ENCODE measurements around the gene NRSN2.
"Not testable (repeated sequence)": the region's sequence is repeated elsewhere in the genome, so short reads cannot be mapped to it uniquely, and the experiment has no call there.

Gene NRSN2

DNA sequence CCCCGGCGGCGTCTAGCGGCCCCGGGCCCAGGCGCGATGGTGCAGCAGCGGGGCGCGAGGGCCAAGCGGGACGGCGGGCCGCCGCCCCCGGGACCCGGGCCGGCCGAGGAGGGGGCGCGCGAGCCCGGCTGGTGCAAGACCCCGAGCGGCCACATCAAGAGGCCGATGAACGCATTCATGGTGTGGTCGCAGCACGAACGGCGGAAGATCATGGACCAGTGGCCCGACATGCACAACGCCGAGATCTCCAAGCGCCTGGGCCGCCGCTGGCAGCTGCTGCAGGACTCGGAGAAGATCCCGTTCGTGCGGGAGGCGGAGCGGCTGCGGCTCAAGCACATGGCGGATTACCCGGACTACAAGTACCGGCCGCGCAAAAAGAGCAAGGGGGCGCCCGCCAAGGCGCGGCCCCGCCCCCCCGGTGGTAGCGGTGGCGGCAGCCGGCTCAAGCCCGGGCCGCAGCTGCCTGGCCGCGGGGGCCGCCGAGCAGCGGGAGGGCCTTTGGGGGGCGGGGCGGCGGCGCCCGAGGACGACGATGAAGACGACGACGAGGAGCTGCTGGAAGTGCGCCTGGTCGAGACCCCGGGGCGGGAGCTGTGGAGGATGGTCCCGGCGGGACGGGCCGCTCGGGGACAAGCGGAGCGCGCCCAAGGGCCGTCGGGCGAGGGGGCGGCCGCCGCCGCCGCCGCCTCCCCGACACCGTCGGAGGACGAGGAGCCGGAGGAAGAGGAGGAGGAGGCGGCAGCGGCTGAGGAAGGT is 20.8 kb upstream of the NRSN2 start:
- peak; percentile 47 for DNase-seq

DNA sequence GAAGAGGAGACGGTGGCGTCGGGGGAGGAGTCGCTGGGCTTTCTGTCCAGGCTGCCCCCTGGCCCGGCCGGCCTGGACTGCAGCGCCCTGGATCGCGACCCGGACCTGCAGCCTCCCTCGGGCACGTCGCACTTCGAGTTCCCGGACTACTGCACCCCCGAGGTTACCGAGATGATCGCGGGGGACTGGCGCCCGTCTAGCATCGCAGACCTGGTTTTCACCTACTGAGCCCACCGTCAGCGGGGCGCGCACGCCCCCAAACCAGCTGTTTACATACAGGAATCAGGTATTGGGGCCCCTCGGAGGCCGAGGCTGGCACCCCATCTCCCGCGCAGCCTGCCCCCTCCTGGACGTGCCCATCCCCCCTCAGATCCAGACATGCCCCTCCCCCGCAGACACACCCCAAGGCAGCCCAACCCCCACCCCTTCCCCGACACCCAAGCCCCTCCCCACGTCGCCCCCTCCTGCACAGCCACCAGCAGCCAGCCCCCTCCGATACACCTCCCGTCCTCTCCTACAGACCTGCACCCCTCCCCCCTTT is 20.2 kb upstream of the NRSN2 start:
- DNase-seq: no peak

DNA sequence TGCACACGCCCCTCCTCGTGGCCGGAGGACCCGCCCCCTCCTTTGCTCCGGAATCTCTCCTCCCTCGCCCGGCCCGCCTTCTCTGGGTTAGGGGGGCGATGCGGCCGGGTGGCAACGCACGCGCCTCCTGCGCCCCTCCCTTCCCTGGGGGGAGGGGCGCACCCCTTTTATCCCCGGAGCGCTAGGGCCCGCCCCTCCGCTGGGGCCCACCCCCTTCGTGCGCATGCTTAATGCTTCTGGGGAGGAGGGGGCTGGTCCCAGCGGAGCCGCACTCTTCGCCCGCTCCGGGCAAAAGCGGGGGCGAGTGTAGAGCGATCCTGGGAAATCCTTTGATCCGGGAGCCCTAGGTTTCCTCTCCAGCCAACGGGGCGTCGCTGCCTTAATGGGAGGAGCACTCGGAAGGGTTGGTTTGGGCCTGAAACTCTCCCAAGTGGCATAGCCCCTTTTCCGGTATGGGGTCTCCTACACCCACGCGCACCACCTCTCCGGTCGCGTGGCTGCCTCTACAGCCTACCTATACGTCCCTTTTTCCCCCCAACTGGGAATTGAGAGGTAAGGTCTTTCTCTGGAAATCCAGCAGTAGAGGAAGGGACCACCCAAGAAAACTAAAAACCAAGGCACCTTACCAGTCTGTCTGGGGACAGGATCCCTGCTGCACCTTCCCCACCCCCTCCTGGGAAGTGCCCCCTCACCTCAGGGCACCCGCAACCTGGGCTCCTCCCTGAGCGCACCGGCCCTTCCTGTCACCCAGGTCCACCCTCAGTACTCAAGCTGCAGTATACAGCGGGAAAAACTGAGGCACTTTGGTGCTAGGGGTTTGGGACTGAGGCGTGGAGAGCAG is 19.5 kb upstream of the NRSN2 start:
- DNase-seq: peak; percentile 59

- no peak for DNase-seq
These were observed 18.6 kb upstream of the NRSN2 start for GRCh38 chr20:328027-328974.

- no peak for DNase-seq
These were observed 17.8 kb upstream of the NRSN2 start for GRCh38 chr20:328975-329695.

DNA sequence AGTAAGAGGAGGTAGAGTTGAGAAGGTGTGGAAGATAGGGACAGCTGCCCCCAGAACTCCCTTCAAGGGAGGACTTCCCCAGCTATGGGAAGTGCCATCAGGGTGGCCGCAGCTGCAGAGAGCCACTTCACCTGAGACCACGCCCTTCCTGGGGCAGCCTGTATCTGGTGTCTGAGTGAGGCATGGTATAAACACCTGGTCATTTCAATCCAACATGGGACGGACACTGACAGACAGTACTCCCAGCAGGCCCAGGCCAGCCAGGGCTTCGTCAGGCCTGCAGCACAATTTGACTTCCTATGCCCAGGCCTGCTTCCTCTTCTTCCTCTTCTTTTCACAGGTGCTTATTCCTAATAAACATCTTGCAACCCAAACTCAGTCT is 17.1 kb upstream of the NRSN2 start:
- no peak for DNase-seq

DNA sequence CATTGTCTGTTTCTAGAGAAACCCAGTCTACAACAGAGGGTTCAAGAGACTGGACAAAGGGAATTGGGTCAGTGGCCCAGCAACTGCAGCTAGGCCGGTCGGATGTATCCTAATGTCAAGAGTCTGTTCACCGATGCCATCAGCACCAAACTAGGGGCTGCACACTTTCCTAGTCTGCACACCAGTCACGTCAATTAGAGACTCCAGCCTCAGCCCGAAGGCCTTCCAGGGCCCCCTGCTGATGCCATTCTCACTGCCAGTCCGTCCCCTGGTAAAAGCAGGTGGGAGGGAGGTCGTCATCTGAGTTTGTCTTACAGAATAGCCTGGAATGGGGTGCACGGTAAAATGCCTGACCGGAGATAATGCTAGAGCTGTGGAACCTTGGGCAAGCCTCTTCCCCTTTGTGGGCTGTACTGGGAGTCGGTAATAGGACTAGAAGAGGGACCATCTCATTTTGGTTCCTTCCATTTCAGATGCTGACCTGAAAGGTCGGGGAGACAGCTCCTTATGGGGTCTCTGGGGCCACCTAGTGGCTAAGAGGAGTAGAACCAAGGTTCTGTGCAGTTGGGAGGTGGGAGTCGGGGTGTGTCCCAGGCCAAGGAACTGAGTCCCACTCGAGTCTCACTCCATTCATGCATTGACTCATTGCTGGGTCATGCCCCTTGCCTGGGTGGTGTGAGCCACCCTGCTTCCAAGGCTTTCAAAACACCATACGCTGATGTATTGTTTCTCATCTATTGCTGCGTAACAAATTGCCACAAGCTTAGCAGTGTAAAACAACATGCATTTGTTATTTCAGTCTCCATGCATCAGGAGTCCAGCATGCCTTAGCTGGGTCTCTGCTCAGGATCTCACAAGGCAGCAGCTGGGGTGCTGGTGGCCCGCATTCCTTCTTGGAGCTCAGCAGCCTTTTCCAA is 16.4 kb upstream of the NRSN2 start:
- peak; percentile 68 for DNase-seq

- no peak for DNase-seq
These were observed 12.3 kb upstream of the NRSN2 start for GRCh38 chr20:334578-334977.

- not testable (repeated sequence) for DNase-seq
These were observed 10.9 kb upstream of the NRSN2 start for GRCh38 chr20:336040-336439.

- peak; percentile 63 for DNase-seq
These were observed 5.2 kb upstream of the NRSN2 start for GRCh38 chr20:341682-342081.

DNA sequence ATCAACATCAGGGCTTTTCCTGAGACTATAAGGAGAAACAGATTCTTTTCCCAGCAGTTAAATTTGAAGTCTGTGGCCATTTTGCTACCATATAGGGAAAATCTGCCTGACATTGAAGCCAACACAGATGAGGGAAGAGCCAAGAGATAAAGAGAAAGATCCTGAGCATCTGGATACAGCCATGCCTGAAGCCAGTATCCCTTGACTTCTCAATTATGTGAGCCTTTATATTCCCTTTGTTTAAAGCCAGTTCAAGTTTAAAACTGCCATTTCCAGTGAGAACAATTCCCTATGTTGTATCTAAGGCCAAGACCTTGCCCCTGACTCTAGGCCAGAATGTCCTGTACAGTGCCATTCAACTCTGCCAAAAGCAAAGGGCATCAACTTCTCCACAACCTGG is 3.8 kb upstream of the NRSN2 start:
- DNase-seq: no peak

DNA sequence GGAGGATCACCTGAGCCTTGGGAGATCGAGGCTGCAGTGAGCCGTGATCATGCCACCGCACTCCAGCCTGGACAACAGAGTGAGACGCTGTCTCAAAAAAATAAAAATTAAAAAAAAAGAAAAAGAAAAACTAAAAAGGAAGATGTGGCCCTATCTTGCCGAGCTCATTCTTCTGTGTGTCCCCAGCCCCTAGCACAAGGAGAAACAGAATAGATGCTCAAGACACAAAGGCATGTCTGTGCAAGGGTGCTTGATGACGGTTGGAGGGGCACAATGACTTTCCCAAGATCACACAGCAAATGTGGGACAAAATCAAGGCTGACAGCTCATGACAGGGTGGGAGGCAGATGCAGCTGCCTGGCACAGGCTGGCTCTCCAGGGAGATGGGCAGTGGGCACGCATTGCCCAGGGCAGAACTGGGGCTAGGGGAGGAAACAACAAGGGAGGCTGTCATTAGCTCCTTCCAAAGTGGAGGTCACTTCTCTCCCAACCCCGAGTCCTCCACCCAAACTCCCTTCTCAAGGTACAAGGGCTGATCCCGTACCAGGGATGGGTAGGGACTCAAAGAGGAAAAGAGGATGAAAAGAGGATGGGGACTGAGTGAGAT is 775 bp upstream of the NRSN2 start:
- DNase-seq: no peak

- DNase-seq: no peak
These were observed 367 bp downstream of the NRSN2 start for GRCh38 chr20:347317-347639.

GRCh38 chr20:347640-348484 is 951 bp downstream of the NRSN2 start:
- DNase-seq: peak; percentile 64

DNA sequence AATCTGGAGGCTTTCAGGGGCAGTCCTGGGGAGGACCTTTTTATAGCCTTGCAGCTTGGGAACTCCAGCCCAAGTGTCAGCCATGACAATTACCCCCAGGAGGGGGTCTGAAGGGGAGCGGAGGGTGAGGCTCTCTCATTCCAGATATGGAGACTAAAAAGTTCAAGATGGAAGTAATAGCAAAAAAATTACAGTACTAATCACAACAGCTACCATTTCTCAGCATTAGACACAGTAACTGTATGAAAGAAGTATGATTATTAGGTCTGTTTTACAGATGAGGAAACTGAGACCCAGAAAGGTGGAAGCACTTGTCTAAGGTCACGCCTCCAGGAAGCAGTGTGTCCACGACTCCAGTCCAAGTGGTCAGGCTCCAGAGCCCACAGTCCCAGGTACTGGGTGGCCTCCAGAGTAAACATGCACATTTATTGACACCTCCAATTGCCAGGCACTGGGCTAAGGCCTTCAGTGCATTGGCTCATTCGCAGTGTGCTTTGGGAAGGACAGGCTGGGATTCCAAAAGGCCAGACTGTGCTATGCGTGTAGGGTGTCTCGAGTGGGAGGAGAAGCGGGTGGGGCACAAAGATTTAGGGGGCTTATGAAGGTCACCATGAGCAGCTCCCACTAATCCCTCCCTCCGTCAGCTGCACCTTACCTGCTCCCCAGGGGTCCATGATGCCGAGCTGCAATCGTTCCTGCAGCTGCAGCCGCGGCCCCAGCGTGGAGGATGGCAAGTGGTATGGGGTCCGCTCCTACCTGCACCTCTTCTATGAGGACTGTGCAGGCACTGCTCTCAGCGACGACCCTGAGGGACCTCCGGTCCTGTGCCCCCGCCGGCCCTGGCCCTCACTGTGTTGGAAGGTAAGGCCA is 2.3 kb downstream of the NRSN2 start:
- no peak for DNase-seq

DNA sequence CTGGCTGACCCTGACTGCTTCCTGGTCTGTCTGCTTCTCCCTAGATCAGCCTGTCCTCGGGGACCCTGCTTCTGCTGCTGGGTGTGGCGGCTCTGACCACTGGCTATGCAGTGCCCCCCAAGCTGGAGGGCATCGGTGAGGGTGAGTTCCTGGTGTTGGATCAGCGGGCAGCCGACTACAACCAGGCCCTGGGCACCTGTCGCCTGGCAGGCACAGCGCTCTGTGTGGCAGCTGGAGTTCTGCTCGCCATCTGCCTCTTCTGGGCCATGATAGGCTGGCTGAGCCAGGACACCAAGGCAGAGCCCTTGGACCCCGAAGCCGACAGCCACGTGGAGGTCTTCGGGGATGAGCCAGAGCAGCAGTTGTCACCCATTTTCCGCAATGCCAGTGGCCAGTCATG is 6.3 kb downstream of the NRSN2 start:
- no peak for DNase-seq

DNA sequence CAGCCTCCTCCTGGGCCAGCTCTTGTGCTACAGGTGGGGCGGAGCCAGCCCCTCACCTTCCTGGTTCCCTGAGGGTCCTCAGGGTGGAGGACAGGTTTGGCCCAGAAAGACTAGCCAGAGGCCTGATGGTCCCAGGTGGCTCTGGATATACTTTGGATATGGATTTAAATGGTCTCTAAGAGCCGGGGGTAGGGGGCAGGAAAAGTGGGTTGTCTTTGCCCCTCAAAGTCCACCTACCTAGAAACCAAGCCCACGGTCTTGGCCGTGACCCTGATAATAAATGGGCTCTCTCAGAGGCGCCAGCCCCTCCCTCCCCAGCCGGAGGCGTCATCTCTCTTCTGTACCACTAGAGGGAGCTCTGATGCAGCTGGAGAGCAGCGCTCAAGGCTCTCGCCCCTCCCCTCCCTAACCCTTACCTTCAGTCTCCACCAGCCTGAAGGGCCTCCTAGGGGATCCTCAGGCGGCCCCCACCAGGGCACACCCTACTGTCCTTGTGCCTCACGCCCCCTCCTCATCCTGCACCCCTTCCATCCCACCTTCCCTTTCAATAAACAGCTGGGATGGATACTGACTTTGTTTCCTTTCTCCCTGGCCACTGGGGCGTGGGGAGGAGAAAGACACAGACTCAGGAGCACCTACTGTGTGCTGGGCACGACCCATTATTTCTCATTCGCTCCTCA is 7.5 kb downstream of the NRSN2 start:
- DNase-seq: peak; percentile 81

DNA sequence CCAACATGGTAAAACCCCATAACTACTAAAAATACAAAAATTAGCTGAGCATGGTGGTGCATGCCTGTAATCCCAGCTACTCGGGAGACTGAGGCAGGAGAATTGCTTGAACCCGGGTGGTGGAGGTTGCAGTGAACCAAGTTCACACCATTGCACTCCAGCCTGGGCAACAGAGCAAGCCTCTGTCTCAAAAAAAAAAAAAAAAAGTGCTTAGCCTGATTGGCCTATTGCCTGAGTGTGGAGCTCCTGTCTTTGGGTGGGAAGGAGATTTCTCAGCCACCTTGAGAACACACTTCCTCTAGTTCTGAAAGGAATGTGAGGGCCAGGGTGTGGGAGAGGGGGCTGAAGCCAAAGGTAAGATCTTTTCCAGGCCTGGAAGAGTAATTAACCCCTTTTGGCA is 9.2 kb downstream of the NRSN2 start:
- not testable (repeated sequence) for DNase-seq
